Fibroblast of skin of scalp (primary cell): ENCODE results near the gene ERFL. TPM values are rescaled to one million over a fixed set of nuclear protein-coding genes. Genes with fewer than 3 reads are reported as not detected.

Source experiments
- DNase-seq: peaks from one replicate; pipeline ENCODE4 v3.0.0-alpha.2; 2013
- polyA plus RNA-seq, 2 experiments: library from polyadenylated mRNA; unstranded; fragments of 120-200 nt; gene quantifications; one replicate each; pipeline ENCODE4 v1.2.1, GENCODE V29; 2013; ENCODE audit not compliant: insufficient read length in 2 of 2

Gene ERFL
- 0.11 TPM for polyA plus RNA-seq (2013, experiment 1 of 2; ENCODE audit: insufficient read length)
- polyA plus RNA-seq (2013, experiment 2 of 2; ENCODE audit: insufficient read length) = 0.11 TPM

DNA sequence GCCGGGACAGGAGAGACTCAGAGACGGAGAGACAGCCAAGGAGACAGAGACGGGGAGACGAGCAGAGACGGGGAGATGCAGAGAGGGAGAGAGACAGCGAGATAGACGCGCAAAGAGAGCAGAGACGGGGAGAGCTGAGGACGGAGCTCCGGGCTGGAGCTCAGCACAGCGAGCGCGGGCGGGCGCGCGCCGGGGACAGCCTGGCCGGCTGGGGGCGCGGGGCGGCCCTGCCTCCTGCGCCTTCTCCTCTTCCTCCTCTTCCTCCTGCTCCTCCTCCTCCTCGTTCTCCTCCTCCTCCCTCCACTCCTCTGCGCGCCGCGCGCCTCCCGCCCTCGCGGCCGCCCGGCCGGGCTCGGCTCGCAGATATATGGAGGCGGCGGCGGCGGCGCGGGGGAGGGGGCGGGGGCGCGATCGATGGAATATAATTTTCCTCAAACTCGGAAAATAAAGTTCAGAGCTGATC is at the start of gene ERFL:
Gene ERFL (minus strand): TSS at position 229 of the 463 bp plus-strand sequence. CDS start 15,530 bp downstream, outside the sequence.
- DNase-seq = no peak

DNA sequence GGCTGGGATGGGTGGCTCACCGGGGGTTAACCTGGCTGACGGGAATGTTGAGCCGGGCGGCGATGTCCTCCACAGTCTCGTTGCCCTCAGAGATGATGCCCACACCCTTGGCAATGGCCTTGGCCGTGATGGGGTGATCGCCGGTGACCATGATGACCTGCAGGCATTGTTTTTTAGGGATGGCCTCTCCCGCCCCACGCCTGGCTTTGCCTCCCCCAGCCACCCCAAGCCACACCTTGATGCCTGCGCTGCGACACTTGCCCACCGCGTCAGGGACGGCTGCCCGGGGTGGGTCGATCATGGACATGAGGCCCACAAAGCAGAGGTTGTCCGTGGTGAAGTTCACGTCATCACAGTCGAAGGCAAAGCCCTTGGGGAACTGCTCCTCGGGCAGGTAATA is 49.7 kb upstream of the ERFL start:
- DNase-seq = no peak

DNA sequence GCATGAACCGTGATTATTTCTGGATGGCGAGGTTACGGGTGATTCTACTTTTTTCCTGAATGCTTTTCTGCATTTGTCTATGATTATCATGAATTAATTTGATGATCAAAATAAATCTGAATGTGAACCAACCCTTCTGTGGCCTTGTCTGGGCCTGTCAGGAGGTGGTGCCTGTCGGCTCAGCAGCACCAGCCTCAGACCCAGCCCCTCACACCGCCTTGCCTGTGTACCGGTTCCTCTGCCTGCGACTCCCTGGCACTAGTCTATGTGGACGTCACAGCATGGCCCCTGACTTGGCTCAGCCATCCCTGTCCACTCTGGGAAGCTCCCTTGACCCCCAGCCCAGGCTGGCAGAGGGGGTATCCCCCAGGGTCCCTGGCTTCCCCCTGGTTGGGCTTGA is 46.4 kb upstream of the ERFL start:
- no peak for DNase-seq

DNA sequence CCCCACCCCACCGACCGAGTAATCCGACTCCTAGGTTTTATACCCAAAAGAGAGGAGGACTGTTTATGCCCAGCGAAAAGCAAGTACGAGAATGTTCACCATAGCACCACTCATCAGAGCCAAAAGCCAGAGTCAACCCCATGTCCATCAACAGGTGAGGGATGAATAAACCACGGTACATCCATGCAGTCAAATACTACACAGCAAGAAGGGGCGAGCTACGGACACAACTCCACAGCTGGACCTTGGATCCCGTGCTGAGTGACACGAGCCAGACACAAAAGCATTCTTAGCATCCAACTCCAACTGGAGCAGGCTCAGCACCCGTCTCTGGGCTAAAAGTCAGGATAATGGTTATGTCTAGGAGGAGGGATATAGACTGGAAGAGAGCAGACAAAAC is 43.1 kb upstream of the ERFL start:
- no peak for DNase-seq

DNA sequence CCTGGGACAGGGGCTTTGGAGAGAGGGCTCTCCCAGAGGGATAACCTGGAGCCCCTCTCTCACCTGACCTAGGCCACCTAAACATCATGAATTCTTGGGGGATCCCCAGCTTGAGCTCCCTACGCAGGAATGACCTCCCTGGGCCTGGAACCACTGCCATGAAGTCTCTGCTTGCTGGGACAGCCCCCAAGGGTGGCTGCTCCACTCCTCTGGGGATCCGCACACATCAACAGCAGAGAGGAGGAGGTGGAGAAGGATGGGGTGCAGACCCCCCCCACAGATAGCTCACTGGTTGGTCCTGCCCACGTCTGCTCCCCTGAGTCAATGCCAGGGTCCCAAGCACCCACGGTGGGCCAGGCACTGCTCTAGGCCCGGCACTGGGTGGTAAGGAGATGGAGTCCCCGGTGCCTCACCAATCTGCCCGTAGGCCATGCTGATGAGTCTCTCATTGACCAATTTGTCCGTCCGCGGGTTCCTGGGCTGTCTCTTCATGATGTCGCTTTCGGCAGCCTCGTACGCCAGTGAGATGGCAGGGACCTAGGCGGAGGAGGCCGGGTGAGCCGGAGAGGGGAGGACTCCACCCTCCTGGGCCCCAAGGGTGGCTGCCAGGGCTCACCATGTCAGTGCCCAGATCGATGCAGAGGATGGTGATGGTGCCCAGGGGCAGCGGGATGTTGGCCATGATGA is 41.7 kb upstream of the ERFL start:
- no peak for DNase-seq

DNA sequence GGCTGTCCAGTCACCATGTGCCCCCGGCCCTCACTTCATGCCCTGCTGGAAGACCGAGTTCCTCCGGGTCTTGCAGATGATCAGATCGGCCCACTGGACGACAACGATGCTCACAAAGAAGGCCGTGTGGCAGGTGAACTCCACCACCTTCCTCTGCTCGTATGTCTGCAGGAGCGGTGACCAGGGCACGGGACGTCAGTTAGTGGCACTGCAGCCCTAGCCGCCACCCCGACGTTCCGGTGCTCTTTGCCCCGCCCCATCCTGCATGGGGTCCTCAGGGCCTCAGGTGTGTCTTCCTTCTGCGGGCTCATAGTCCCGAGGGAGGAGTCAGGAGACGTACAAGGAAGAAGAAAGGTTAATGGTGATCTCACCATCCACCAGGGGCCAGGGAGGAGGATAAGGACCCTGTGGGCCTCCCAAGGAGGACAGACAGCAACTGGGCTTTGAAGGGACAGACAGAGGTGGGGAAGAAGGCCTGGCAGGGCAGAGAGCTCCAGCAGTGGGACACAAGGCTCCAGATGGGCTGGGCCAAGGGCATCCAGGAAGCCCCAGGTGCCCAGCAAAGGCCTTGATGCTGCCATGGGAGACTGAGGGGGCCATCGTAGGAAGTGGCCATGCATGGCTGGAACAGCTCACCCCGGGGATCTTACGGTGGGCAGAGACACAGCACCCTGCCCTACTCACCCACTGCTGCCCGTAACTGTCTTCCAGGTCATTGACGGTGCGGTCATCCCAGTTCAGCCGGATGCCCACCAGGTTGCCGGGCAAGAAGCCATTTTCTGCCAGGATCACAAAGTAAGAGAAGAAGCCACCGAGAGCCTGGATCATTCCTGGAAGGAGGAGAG is 40.7 kb upstream of the ERFL start:
- no peak for DNase-seq

DNA sequence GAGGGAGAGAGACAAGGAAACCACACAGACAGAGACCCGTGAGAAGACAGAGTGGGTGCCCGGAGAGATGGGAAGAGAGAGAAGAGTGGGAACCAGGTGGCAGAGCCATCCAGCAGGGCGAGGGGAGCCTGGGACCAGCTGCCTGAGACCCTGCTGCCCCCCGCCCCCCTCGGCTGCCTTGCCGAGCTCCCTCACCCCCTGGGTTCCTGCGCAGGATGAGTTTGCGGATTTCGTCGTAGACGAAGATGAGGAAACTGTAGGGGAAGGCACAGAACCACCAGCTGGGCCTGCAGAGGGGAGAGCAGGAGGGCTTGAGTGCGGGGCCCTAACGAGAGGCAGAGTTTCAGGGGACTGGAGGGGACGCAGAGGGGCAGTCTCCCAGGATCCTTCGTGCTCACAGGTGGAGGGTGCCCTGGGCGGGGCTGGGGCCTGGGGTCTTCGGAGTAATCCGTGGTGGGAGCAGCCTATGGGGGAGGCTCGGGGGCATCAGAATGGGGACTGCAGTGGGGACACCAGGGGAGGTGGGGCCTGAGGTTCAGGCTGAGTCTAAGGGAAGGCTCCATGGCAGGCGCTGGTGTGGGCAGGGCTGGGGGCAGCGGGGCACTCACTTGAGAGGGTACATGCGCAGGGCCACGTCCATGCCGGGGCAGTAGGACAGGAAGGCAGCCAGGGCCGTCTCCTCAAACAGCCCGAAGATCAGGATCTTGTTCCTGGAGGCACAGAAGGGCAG is 39.0 kb upstream of the ERFL start:
- DNase-seq = no peak

DNA sequence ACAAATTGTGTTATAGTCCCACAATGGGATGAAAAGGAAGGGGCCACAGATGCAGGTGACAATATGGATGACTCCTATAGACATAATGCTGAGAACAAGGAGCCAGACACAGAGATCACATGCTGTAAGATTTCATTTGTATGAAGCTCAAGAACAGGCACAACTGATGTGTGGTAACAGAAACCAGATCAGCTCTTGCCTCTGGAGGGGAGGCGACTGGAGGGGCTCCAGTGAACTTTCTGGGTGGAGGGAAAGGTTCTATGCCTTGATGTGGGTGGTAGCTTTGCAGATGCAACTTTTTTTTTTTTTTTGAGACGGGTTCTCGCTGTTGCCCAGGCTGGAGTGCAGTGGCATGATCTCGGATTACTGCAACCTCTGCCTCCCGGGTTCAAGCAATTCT is 36.9 kb upstream of the ERFL start:
- DNase-seq = no peak

DNA sequence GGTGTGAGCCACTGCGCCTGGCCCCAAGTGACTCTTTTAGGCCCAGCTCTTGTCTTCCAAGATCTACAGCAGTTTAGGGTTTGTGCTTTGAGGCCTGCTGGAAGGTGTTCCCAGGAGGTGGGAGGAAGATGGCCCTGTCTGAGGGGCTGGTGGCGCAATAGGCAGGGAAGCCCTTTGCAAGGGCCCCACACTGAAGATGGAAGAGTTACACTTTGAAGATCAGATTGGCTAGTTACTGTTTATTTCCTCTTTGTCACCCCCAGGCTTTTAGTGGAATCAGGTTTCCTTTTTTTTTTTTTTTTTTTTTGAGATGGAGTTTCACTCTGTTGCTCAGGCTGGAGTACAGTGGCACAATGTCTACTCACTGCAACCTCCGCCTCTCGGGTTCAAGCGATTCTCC is 32.7 kb upstream of the ERFL start:
- DNase-seq = no peak

DNA sequence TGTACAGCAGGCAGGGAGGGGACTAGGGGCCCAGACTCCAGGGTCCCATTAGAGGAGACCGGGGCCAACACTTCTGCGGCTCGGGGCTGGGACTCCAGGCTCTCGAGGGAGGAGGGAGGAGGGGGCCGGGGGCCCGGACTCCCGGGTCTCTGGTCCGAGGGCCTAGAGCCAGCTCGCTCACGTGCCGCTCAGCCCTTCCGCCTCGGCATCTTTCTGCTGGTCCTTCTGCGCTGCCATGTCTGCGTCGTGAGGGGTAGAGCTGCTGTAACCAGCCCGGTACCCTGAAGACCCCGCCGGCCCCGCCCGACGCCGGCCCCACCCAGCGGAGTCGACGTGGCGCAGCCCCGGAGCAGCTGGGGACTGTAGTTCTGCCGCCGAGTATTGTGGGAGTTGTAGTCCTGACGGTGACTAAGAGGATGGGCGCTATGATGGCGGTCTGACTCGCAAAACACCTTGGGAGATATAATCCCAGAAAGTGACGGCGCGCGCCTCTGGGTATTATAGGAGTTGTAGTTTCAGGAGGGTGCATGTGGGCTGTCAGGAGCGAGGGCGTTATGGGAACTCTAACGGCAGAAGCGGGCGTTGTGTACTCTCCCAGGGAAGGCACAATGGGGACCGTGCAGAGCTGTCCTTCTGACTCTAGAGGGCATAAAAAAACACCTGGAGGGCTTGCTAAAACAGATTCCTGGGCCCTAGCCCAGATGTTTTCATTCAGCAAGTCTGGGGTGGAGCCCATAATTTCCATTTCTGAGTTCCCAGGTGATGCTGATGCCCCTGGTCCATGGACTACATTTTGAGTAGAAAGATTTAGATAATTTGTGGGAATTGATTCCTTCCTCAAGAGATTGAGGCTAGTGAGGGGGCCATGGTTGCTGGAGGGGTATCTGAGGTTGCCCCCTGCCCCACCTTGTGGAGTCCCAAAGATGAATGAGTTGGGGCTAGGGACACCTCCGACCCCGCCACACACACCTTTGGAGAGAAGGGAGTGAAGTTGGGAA is 31.1 kb upstream of the ERFL start, which contains the start of gene RABAC1:
Gene RABAC1 (minus strand): TSS at position 266 of the 998 bp plus-strand sequence. CDS start 29 bp downstream, at position 237.
- DNase-seq = peak; percentile 94

DNA sequence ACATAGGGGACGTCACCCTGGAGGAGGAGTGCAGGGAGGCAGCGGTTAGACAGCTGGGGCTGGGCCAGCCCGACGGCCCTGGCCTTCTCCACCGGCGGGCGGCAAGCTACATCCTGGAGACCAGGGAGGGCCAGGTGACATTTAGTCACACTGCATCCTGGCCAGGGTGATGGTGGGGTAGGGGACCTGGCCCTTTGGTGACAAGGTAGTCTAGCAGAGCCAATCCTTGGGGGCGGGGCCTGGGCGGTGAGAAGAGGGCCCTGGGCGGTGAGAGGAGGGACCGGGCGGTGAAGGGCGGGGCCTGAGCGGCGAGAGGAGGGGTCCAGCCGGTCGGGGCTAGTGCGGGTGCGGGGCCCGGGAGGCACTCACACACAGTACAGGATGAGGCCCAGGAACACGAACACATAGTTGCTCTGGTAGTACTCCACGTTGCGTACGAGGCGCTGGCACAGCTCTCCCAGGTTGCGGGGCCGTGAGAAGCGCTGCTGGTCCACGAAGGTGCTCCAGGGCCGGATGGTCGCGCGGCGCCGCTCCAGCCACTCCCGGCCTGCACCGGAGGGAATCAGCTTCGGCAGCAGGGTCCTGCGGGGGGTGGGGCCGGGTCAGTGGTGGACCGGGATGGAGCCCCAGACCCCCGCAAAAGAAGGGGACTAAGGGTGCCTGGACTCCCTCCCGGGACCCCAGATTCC is 30.3 kb upstream of the ERFL start:
- peak; percentile 82 for DNase-seq

DNA sequence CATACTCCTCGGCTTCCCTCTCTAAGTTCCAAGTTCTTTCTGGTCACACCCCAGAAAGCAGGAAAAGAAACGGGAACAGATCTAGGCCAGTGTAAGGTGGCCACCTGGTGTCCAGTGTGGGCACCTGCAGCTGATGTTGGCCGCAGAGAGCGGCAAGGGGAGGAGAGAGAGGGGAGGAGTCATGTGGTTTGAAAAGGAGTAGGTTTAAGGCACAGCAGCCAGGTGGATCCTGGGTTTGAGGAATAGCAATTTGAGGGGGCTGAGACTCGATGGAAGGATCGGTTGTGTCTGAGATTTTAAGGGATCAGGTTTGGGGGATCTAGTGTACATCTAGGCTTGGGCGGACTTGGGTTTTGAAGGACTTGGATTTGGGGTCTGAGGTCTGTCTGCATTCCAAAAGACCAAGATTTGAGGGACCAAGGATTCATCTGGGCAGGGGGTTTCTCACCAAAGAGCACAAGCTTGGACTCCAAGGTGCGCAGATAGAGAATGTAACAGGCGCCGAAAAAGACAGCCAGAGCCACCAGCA is 29.7 kb upstream of the ERFL start:
- DNase-seq = peak; percentile 83

DNA sequence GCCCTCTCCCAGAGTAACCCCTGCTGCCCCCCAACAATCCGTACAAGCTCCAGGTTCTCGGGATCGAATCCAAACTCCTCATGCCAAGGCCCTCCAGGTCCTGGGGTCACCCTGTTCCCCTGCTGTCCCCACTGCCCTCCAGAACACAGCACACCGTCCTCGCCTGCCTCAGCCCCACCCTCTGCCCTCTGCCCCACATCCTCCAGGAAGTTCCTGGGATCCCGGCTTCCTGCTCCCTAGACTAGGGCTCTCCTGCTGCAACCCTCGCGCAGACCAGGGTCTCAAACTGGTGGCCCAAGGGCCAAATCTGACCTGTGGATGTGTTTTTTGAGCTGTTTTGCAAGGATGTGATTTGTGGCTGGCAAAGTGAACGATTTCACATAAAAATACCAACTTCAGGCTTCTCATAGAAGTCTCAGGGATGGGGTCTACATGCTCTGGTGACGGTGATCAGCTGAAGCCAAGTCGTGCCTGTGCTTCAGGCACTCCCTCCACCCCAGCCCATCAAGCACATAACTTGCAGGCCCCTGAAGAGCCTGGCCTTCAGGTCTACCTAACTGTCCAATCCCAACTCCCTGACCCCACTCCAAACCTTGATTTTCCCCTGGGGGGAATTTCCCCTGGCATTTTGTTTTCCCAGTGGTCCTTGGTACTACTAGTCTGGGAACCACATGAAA is 29.1 kb upstream of the ERFL start:
- DNase-seq = no peak

DNA sequence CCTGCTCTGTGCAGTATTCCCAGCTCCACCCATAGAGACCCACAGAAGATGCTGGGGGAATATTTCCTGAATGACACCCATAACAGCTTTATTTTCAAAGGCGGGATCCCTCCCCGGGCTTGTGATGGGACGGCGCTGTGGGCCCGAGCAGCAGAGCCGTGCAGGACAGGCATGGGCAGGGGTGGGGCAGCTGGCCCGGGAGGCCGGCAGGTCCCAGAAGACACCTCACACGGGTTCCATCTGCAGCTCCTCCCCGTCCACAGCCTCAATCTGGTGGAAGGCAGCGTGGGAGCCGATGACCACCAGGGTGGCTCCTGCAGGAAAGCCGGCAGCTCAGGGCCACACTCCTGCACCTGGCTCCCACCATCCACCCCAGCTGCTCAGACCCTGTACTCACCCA is 28.4 kb upstream of the ERFL start:
- DNase-seq = no peak

DNA sequence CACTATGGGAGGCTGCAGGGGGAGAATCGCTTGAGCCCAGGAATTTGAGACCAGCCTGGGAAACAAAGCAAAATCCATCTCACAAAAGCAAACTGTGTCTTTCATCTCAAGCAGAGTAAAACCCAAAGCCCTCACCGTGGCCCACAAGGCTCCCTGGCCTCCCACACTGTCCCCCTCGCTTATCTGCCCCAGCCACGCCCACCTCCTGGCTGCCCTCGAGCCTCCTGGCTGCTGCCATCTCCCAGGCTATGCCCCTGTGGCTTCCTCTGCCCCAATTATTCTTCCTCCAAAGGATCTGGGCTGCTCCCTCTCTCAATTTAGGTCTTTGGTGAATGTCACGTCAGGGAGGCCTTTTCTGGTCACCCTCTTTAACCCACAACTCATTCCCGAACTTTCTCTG is 27.3 kb upstream of the ERFL start:
- DNase-seq = no peak

DNA sequence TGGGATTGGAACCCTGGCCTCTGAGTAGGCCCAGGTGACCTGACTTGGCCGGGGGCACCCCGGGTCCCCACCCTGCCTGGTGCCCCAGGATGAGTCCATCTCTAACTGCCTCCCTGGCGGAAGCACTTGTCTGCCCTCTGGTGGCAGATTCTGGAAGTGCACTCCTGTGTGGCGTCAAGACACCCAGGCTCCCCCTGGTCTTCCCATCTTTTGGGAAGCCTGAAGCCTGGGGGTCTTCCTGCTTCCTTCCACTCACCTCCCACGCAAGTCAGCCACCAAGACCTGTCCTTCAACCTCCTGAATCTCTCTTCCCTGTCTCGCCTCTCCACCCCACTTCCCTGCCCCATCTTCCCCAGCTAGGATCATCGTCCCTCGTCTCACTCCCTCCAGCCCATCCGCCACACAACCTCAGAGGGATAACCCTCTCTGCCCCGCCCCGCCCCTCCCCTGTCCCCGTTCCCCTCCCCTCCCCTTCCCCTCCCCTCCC is 23.5 kb upstream of the ERFL start:
- DNase-seq = peak; percentile 73

DNA sequence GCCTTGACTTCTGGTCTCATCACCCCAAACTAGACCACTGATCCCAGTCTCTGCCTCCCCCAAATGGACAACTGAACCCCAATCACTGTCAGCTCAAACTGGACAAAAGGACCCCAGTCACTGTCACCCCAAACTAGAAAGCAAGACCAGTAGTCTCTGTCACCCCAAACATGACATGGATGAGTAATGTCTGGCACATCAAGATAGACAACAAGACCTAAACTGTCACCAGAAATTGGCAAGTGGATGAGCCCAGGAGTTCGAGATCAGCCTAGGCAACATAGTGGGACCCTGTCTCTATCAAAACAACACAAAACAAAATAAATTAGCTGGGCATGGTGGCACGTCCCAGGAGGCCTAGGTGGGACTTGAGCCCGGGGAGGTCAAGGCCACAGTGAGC is 18.8 kb upstream of the ERFL start:
- DNase-seq = no peak

DNA sequence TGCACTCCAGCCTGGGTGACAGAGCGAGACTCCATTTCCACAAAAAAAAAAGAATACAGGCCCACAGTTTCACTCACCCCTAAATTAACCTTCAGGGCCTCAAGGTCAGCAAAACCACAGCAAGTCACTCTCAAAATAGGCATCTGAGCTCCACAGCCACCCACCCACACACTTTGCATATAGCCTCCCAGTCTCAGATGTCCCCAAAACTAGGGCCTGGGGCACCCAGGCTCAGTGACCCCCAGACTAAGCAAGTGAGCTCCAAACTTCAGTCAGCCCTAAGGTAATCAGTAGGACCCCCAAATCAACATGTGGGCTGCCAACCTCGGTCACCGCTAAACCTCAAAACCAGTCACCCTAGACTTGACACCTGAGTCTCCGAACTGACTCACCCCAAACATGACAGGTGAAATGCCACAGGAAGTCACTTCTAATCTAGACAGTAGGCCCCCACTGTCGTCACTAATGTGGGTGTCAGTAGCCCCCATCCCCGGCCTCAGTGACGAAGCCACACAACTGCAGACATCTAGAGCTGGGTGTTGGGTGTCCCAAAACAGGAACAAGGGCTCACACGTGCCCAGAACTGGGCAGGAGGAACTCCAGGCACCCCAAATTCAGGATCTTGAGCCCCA is 17.0 kb upstream of the ERFL start:
- DNase-seq = no peak

DNA sequence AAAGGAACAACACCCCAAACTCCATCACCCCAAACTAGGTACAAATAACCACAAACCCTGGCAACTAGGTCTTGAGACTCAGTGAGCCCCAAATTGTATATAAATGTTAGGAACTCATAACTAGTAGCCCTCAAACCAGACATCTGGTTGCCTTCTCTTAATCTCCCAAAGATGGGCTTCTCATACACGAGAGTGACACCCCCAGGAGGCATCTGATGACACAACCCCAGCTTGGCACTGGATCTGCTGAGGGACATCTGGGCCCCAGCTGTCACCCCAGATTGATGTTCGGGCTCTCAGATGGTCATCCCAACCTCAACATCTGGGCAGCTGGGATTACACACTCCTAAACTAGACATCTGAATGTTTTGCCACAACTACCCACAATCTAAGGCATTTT is 16.1 kb upstream of the ERFL start:
- no peak for DNase-seq
